HFF-Myc (cell line): ENCODE results near the gene RSF1.

Experiments used
- DNase-seq: peaks from one replicate; pipeline ENCODE4 v3.0.0-alpha.2; 2011; ENCODE audit warnings: low read depth; ENCODE audit errors: extremely low read depth
- H3K4me3 ChIP-seq: replicated peaks from 2 replicates; pipeline ENCODE4 v1.5.1; 2011; ENCODE audit warnings: low read depth, mild to moderate bottlenecking, control low read depth, low read length
- TF ChIP-seq, protein P1 (sequence below): IDR thresholded peaks from 2 replicates; pipeline ENCODE4 v1.5.1; 2012; ENCODE audit warnings: mild to moderate bottlenecking, low read depth, low read length, control low read depth; ENCODE audit errors: missing control alignments

Gene RSF1

GRCh38 chr11:77800449-77800848, 20.1 kb downstream of the RSF1 start:
- no peak overlapping the region for H3K4me3 ChIP-seq
- TF ChIP-seq, protein P1, sequence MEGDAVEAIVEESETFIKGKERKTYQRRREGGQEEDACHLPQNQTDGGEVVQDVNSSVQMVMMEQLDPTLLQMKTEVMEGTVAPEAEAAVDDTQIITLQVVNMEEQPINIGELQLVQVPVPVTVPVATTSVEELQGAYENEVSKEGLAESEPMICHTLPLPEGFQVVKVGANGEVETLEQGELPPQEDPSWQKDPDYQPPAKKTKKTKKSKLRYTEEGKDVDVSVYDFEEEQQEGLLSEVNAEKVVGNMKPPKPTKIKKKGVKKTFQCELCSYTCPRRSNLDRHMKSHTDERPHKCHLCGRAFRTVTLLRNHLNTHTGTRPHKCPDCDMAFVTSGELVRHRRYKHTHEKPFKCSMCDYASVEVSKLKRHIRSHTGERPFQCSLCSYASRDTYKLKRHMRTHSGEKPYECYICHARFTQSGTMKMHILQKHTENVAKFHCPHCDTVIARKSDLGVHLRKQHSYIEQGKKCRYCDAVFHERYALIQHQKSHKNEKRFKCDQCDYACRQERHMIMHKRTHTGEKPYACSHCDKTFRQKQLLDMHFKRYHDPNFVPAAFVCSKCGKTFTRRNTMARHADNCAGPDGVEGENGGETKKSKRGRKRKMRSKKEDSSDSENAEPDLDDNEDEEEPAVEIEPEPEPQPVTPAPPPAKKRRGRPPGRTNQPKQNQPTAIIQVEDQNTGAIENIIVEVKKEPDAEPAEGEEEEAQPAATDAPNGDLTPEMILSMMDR, result no peak
- DNase-seq, result no peak

DNA sequence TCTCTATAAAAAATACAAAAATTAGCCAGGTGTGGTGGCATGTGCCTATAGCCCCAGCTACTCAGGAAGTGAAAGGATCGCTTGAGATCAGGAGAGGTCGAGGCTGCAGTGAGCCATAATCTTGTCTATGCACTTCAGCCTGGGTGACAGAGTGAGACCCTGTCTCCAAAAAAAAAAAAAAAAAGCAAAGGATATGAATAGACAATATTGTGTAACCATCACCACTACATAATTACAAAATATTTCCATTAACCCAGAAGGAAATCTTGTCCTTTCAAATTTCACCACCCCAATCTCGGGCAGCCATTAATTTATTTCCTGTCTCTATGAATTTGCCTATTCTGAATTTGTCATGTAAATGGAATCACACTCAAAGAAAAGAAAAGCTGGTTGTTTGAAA, 21.2 kb downstream of the RSF1 start:
- H3K4me3 ChIP-seq, result no peak overlapping the region
- TF ChIP-seq, protein P1, result no peak
- no peak for DNase-seq

DNA sequence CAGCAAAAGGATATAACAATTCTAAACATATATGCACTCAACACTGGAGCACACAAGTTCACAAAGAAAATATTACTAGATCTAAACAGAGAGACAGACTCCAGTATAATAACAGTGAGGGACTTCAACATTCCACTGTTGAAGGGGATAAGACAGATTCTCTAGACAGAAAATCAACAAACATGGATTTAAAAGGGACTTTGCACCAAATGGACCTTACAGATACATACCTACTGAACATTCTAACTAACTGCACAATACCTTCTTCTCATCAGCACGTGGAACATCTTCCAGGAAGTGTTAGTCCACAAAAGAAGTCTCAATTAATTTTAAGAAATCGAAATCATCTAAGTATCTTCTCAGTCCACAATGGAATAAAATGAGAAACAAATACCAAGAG, 26.6 kb downstream of the RSF1 start:
- no peak overlapping the region for H3K4me3 ChIP-seq
- no peak for DNase-seq
- TF ChIP-seq, protein P1, result no peak

DNA sequence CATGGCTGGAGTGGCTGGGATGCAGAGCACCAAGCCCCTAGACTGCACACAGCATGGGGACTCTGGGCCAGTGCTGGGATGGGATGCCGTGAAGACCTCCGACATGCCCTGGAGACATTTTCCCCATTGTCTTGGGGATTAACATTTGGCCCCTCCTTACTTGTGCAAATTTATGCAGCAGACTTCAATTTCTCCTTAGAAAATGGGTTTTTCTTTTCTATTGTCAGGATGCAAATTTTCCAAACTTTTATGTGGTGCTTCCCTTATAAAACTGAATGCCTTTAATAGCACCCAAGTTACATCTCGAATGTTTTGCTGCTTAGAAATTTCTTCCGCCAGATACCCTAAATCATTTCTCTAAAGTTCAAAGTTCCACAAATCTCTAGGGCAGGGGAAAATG, 29.2 kb downstream of the RSF1 start:
- TF ChIP-seq, protein P1, result no peak
- DNase-seq, result no peak
- no peak overlapping the region for H3K4me3 ChIP-seq

DNA sequence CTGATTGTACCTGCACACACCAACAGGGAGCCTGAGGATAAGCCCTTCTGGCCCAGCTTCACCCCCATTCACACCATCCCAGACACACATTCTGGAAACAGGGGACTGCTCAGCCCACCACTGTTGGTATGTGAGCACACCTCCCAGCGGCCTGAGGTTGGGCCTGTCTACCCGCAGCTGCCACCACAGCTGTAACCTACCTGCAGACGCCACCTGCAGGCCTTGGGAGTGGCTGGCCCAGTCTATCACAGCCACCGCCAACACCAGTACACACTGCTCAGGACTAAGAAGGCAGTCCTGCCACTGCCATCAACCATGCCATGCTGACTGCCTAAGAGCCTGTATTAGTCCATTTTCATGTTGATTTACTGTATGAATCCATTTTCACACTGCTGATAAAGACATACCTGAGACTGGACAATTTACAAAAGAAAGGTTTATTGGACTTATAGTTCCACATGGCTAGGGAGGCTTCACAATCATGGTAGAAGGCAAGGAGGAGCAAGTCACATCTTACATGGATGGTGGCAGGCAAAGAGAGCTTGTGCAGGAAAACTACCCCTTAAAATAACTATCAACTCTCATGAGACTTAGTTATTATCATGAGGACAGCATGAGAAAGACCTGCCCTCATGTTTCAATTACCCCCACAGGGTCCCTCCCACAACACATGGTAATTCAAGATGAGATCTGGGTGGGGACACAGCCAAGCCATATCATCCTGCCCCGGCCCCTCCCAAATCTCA, 30.6 kb downstream of the RSF1 start:
- TF ChIP-seq, protein P1, result no peak
- H3K4me3 ChIP-seq, result no peak overlapping the region
- no peak for DNase-seq

- DNase-seq, result no peak
- TF ChIP-seq, protein P1, result no peak
- H3K4me3 ChIP-seq, result no peak overlapping the region
These were observed 31.3 kb downstream of the RSF1 start for GRCh38 chr11:77789061-77789730.
